HK-2 (cell line): ENCODE results near the gene TRPV4.
"Not testable (repeated sequence)": the region's sequence is repeated elsewhere in the genome, so short reads cannot be mapped to it uniquely, and the experiment has no call there.

ENCODE experiments used
- DNase-seq: peaks from one replicate; pipeline ENCODE4 v3.0.0-alpha.2; 2018; ENCODE audit not compliant: unreplicated experiment

Gene TRPV4

GRCh38 chr12:109833307-109834189 is at the start of gene TRPV4:
Gene TRPV4 (minus strand): TSS chr12:109833398. CDS start chr12:109814796, 18,602 bp downstream.
- no peak for DNase-seq

- no peak for DNase-seq
Measured at GRCh38 chr12:109881752-109882151, 48.6 kb upstream of the TRPV4 start.

GRCh38 chr12:109880938-109881337 is 47.7 kb upstream of the TRPV4 start:
- no peak for DNase-seq

- peak; percentile 82 for DNase-seq
Measured at GRCh38 chr12:109880043-109880931, 47.1 kb upstream of the TRPV4 start, which contains the start of gene GLTP. Gene GLTP (minus strand): TSS chr12:109880541. CDS start chr12:109880374, 167 bp downstream.

- no peak for DNase-seq
Measured at GRCh38 chr12:109879351-109880042, 46.3 kb upstream of the TRPV4 start.

- no peak for DNase-seq
Measured at GRCh38 chr12:109878749-109879148, 45.6 kb upstream of the TRPV4 start.

GRCh38 chr12:109878247-109878625 is 45.0 kb upstream of the TRPV4 start:
- no peak for DNase-seq

GRCh38 chr12:109877504-109878246 is 44.5 kb upstream of the TRPV4 start:
- no peak for DNase-seq

- no peak for DNase-seq
Measured at GRCh38 chr12:109876406-109876805, 43.2 kb upstream of the TRPV4 start.

- no peak for DNase-seq
Measured at GRCh38 chr12:109875572-109876131, 42.5 kb upstream of the TRPV4 start.

- DNase-seq = no peak
Measured at GRCh38 chr12:109873653-109874052, 40.5 kb upstream of the TRPV4 start.

- DNase-seq = no peak
Measured at GRCh38 chr12:109871668-109872314, 38.6 kb upstream of the TRPV4 start.

- DNase-seq = no peak
Measured at GRCh38 chr12:109870648-109871047, 37.5 kb upstream of the TRPV4 start.

- no peak for DNase-seq
Measured at GRCh38 chr12:109868182-109869051, 35.2 kb upstream of the TRPV4 start.

GRCh38 chr12:109864916-109865315 is 31.7 kb upstream of the TRPV4 start:
- DNase-seq = no peak

- no peak for DNase-seq
Measured at GRCh38 chr12:109863847-109864712, 30.9 kb upstream of the TRPV4 start.

- not testable (repeated sequence) for DNase-seq
Measured at GRCh38 chr12:109862491-109862890, 29.3 kb upstream of the TRPV4 start.

GRCh38 chr12:109861689-109862314 is 28.6 kb upstream of the TRPV4 start:
- no peak for DNase-seq
